HepG2 (cell line): ENCODE data around the gene WEE1. TPM values are rescaled to one million over a fixed set of nuclear protein-coding genes. Genes with fewer than 3 reads are reported as not detected.
A peak's percentile ranks its signal among the peaks of the same experiment; 100 is the strongest.

Experiments
- ATF3 ChIP-seq: sonication (generic); formaldehyde crosslinking; IDR thresholded peaks from 2 replicates; pipeline ENCODE4 v1.4.0; 2020; ENCODE audit warnings: missing genetic modification reagents
- CEBPB ChIP-seq: IDR thresholded peaks from 2 replicates; pipeline ENCODE4 v1.6.1; 2011; ENCODE audit warnings: low read depth, low read length, improper control_type of control experiment, borderline replicate concordance
- GFI1 ChIP-seq: sonication (generic); formaldehyde crosslinking; IDR thresholded peaks from 2 replicates; pipeline ENCODE4 v1.5.0; 2020; ENCODE audit warnings: missing genetic modification reagents, mild to moderate bottlenecking, borderline replicate concordance
- HDAC1 ChIP-seq: sonication (generic); formaldehyde crosslinking; IDR thresholded peaks from 2 replicates; pipeline ENCODE4 v1.5.1; 2020; ENCODE audit warnings: mild to moderate bottlenecking, missing genetic modification reagents
- HMG20A ChIP-seq: IDR thresholded peaks from 2 replicates; pipeline ENCODE4 v1.6.1; 2016; ENCODE audit warnings: borderline replicate concordance
- KAT8 ChIP-seq: IDR thresholded peaks from 2 replicates; pipeline ENCODE4 v1.6.1; 2016; ENCODE audit warnings: missing genetic modification reagents, missing compliant biosample characterization
- KDM3A ChIP-seq: IDR thresholded peaks from 2 replicates; pipeline ENCODE4 v1.6.1; 2018; ENCODE audit warnings: low read depth, missing compliant biosample characterization
- MNT ChIP-seq: fragments of 450-650 bp; IDR thresholded peaks from 2 replicates; pipeline ENCODE4 v1.6.1; 2016
- MXD4 ChIP-seq: IDR thresholded peaks from 2 replicates; pipeline ENCODE4 v1.6.1; 2016; ENCODE audit warnings: mild to moderate bottlenecking, missing biosample characterization, missing genetic modification reagents
- NFE2L2 ChIP-seq: fragments of 150-350 bp; IDR thresholded peaks from 2 replicates; pipeline ENCODE4 v1.6.1; 2014; ENCODE audit warnings: low read length
- POLR2AphosphoS5 ChIP-seq: IDR thresholded peaks from 2 replicates; pipeline ENCODE4 v1.6.1; 2012; ENCODE audit warnings: low read depth, low read length
- SALL1 ChIP-seq: sonication (generic); formaldehyde crosslinking; IDR thresholded peaks from 2 replicates; pipeline ENCODE4 v1.8.0; 2022; ENCODE audit warnings: mild to moderate bottlenecking, missing genetic modification reagents
- ZFY ChIP-seq: sonication (generic); formaldehyde crosslinking; IDR thresholded peaks from 2 replicates; pipeline ENCODE4 v1.4.0; 2020; ENCODE audit warnings: missing genetic modification reagents
- ZNF138 ChIP-seq: sonication (generic); formaldehyde crosslinking; IDR thresholded peaks from 2 replicates; pipeline ENCODE4 v1.5.0; 2020; ENCODE audit warnings: mild to moderate bottlenecking, low read depth, missing genetic modification reagents
- ZNF264 ChIP-seq: sonication (generic); formaldehyde crosslinking; IDR thresholded peaks from 2 replicates; pipeline ENCODE4 v1.4.0; 2020; ENCODE audit warnings: missing genetic modification reagents
- ZNF362 ChIP-seq: sonication (generic); formaldehyde crosslinking; IDR thresholded peaks from 2 replicates; pipeline ENCODE4 v1.4.0; 2020; ENCODE audit warnings: missing genetic modification reagents, mild to moderate bottlenecking, borderline replicate concordance
- ZNF441 ChIP-seq: sonication (generic); formaldehyde crosslinking; IDR thresholded peaks from 2 replicates; pipeline ENCODE4 v1.7.0; 2021; ENCODE audit warnings: missing genetic modification reagents, borderline replicate concordance
- ZNF556 ChIP-seq: sonication (generic); formaldehyde crosslinking; IDR thresholded peaks from 2 replicates; pipeline ENCODE4 v1.4.0; 2020; ENCODE audit warnings: mild to moderate bottlenecking, missing genetic modification reagents, borderline replicate concordance
- ZNF616 ChIP-seq: sonication (generic); formaldehyde crosslinking; IDR thresholded peaks from 2 replicates; pipeline ENCODE4 v1.5.0; 2020; ENCODE audit warnings: low read depth, mild to moderate bottlenecking, missing genetic modification reagents
- ZNF687 ChIP-seq: sonication (generic); formaldehyde crosslinking; IDR thresholded peaks from 2 replicates; pipeline ENCODE4 v1.5.1; 2020; ENCODE audit warnings: mild to moderate bottlenecking, missing genetic modification reagents, moderate library complexity
- ZNF792 ChIP-seq: IDR thresholded peaks from 2 replicates; pipeline ENCODE4 v1.6.1; 2016
- ZSCAN29 ChIP-seq: sonication (generic); formaldehyde crosslinking; conservative IDR thresholded peaks from 2 replicates; pipeline ENCODE4 v1.4.0; 2020; ENCODE audit warnings: mild to moderate bottlenecking, missing genetic modification reagents
- polyA plus RNA-seq, 8 experiments: library from polyadenylated mRNA; depleted of rRNA in 3 of 8; stranded (reverse) in 7 of 8; unstranded in 1 of 8; fragments of >200 nt; fragmentation: Illumina TruSeq in 4 of 8; extraction: Trizol in 4 of 8; gene quantifications; 2 replicates each; pipeline versions ENCODE4 v1.2.1 to v1.2.3, GENCODE V29; 2011 to 2016; ENCODE audit warnings: low read depth in 4 of 8, missing spikeins in 1 of 8, mixed read lengths in 1 of 8; ENCODE audit not compliant: insufficient read depth in 1 of 8
- total RNA-seq, 5 experiments: library from RNA; depleted of rRNA; stranded (reverse); fragments of >200 nt; fragmentation: Illumina TruSeq; extraction: Trizol; gene quantifications; 2 replicates each; pipeline ENCODE4 v1.2.3, GENCODE V29; 2016; ENCODE audit warnings: low read depth in 1 of 5

Gene WEE1
- total and polyA plus RNA-seq, 2 of the 13 experiments (the other 11 are each of a cell fraction or from before 2014, with no cell fraction given): 31.4 to 63.7 TPM

GRCh38 chr11:9565822-9566560 is 7.5 kb upstream of the WEE1 start (continued):
- TF ChIP-seq GFI1 (CRISPR knock-in tag): no peak
- TF ChIP-seq ZNF138 (CRISPR knock-in tag): no peak
- TF ChIP-seq HDAC1: peak; percentile 61; the same call in 1 of the 2 replicates
- 0 out of 2 replicates have a peak, but pooled peaks have one; percentile 40 for TF ChIP-seq ZNF441 (CRISPR knock-in tag)
- no peak for TF ChIP-seq ZNF616 (CRISPR knock-in tag)
- TF ChIP-seq ZNF362 (CRISPR knock-in tag): peak; percentile 73; the same call in 1 of the 2 replicates
- peak; percentile 35; the same call in 1 of the 2 replicates for TF ChIP-seq MXD4 (CRISPR knock-in tag)
- 0 out of 2 replicates have a peak, but pooled peaks have one; percentile 19 for TF ChIP-seq ZFY (CRISPR knock-in tag)
- TF ChIP-seq SALL1 (CRISPR knock-in tag): peak; percentile 66
- TF ChIP-seq NFE2L2: peak; percentile 36; the same call in 1 of the 2 replicates
- TF ChIP-seq KDM3A (CRISPR knock-in tag): 0 out of 2 replicates have a peak, but pooled peaks have one; percentile 41
- peak; percentile 96 for TF ChIP-seq ATF3
- TF ChIP-seq ZNF792 (CRISPR knock-in tag): 0 out of 2 replicates have a peak, but pooled peaks have one; percentile 57
- TF ChIP-seq ZNF556 (CRISPR knock-in tag): 0 out of 2 replicates have a peak, but pooled peaks have one; percentile 65
- TF ChIP-seq POLR2AphosphoS5: peak; percentile 37; the same call in 1 of the 2 replicates
- peak; percentile 66 for TF ChIP-seq MNT
- peak; percentile 63; the same call in 1 of the 2 replicates for TF ChIP-seq ZSCAN29 (CRISPR knock-in tag)
- TF ChIP-seq HMG20A (CRISPR knock-in tag): peak; percentile 77; the same call in 1 of the 2 replicates
- TF ChIP-seq ZNF264 (CRISPR knock-in tag): no peak
- peak; percentile 59; the same call in 1 of the 2 replicates for TF ChIP-seq KAT8 (CRISPR knock-in tag)
- no peak for TF ChIP-seq ZNF687 (CRISPR knock-in tag)
- no peak for TF ChIP-seq CEBPB
